ENCODE data around the gene ARID1B. TPM values are rescaled to one million over a fixed set of nuclear protein-coding genes. Genes with fewer than 3 reads are reported as not detected.

ARID1B gene
- total and polyA plus RNA-seq, 9 of the 15 experiments (the other 6 are each of a cell fraction or from before 2014, with no cell fraction given), result 12.5 to 50.5 (median 25.8) TPM

- no TSS peak for BruUV-seq (replicated peaks)
- peak overlapping the region; percentile 75 for H3K4me3 ChIP-seq
- no peak for DNase-seq (ENCODE audit: extremely low read depth in 1 of 4, low spot score in 3 of 4)
- peaks cover 7 to 8% of the 10 kb centered on the region in 2 experiments; a peak in 3 of 5 replicates for H3K4me1 ChIP-seq (replicated peaks in 1 of 2; ENCODE audit: control insufficient read depth in 2 of 2, insufficient read depth in 2 of 2, low read length in 2 of 2)
- in situ Hi-C loops (cut with MboI) (no loop called here), intact Hi-C loops (cut with micrococcal nuclease) (loop anchor here (5.0 kb wide), 2 partner anchors 69 to 99 kb away; no protein-coding TSS in a partner anchor)
- peaks cover 98% of the 10 kb centered on the region for H3K79me2 ChIP-seq (ENCODE audit: control insufficient read depth, insufficient read depth, low read length)
- peaks cover 15% of the 10 kb centered on the region; the same call in 1 of the 3 replicates for H3K36me3 ChIP-seq (ENCODE audit: control insufficient read depth, insufficient read depth, low read length)
- H3K27ac ChIP-seq (ENCODE audit: extremely low read depth, low read depth, low read length), result peak overlapping the region; percentile 52; the same call in 2 of the 3 replicates
- POLR2A ChIA-PET, result interaction anchor here (0.6 to 1.4 kb wide), 7 partner anchors 8 to 44 kb away, joined by 3 to 5 read pairs (median 4); no protein-coding TSS in a partner anchor
- H2AFZ ChIP-seq (ENCODE audit: low read depth, low read length), result no peak overlapping the region
- WGBS (ENCODE audit: insufficient coverage, low coverage, missing lambda C conversion rate), result 2% methylated on average over 2 of the region's 2 CpGs
- H3K4me2 ChIP-seq (ENCODE audit: insufficient read depth, low read length), result peak overlapping the region; percentile 66
- no peaks in the 10 kb centered on the region for H3K9me3 ChIP-seq (replicated peaks; ENCODE audit: control insufficient read depth, insufficient read depth, low read depth, low read length)
- 0 out of 3 replicates have a peak, but pooled peaks have one; percentile 0 for ATAC-seq
- CTCF ChIA-PET (ENCODE audit: low intra/inter-chr PET ratio), result no interaction called here
- no peaks in the 10 kb centered on the region for H3K27me3 ChIP-seq (ENCODE audit: control insufficient read depth in 2 of 2, insufficient read depth in 2 of 2, low read length in 2 of 2)
- peak overlapping the region in 1 of 2 experiments; percentile 95; a peak in 3 of 4 replicates for H3K9ac ChIP-seq (ENCODE audit: insufficient read depth in 1 of 2, low read depth in 2 of 2, low read length in 2 of 2)
- H4K20me1 ChIP-seq (replicated peaks; ENCODE audit: control insufficient read depth, insufficient read depth, low read length), result peaks cover 3% of the 10 kb centered on the region
- FAIRE-seq, result no peak
- H3K9me1 ChIP-seq (ENCODE audit: control insufficient read depth, insufficient read depth, low read length), result no peaks in the 10 kb centered on the region
- TF ChIP-seq DMBX1 (CRISPR knock-in tag; IDR thresholded peaks at IDR 0.05; ENCODE audit: borderline replicate concordance) (no peak), SAFB (IDR thresholded peaks at IDR 0.05; ENCODE audit: borderline replicate concordance, low read depth, low read length) (no peak), FOXA1 (IDR thresholded peaks at IDR 0.05; ENCODE audit: borderline replicate concordance) (no peak), KAT8 (IDR thresholded peaks at IDR 0.05; ENCODE audit: low read depth) (no peak), HDAC6 (IDR thresholded peaks at IDR 0.05; ENCODE audit: low read depth, low read length) (no peak), RFX7 (CRISPR knock-in tag; IDR thresholded peaks at IDR 0.05) (no peak), AFF1 (IDR thresholded peaks at IDR 0.05; ENCODE audit: low read depth in 1 of 2, partially characterized antibody in 2 of 2) (peak in 1 of 2 experiments; percentile 7), ZNF124 (CRISPR knock-in tag; IDR thresholded peaks at IDR 0.05) (no peak), ATF7 (IDR thresholded peaks at IDR 0.05) (no peak)
- TF ChIP-seq, protein P1, sequence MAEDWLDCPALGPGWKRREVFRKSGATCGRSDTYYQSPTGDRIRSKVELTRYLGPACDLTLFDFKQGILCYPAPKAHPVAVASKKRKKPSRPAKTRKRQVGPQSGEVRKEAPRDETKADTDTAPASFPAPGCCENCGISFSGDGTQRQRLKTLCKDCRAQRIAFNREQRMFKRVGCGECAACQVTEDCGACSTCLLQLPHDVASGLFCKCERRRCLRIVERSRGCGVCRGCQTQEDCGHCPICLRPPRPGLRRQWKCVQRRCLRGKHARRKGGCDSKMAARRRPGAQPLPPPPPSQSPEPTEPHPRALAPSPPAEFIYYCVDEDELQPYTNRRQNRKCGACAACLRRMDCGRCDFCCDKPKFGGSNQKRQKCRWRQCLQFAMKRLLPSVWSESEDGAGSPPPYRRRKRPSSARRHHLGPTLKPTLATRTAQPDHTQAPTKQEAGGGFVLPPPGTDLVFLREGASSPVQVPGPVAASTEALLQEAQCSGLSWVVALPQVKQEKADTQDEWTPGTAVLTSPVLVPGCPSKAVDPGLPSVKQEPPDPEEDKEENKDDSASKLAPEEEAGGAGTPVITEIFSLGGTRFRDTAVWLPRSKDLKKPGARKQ (CRISPR knock-in tag; IDR thresholded peaks at IDR 0.05), result no peak
- TF ChIP-seq, protein P2, sequence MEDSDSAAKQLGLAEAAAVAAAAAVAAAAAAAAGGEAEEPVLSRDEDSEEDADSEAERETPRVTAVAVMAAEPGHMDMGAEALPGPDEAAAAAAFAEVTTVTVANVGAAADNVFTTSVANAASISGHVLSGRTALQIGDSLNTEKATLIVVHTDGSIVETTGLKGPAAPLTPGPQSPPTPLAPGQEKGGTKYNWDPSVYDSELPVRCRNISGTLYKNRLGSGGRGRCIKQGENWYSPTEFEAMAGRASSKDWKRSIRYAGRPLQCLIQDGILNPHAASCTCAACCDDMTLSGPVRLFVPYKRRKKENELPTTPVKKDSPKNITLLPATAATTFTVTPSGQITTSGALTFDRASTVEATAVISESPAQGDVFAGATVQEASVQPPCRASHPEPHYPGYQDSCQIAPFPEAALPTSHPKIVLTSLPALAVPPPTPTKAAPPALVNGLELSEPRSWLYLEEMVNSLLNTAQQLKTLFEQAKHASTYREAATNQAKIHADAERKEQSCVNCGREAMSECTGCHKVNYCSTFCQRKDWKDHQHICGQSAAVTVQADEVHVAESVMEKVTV (CRISPR knock-in tag; IDR thresholded peaks at IDR 0.05), result 0 out of 2 replicates have a peak, but pooled peaks have one; percentile 20
- TF ChIP-seq, protein P3, sequence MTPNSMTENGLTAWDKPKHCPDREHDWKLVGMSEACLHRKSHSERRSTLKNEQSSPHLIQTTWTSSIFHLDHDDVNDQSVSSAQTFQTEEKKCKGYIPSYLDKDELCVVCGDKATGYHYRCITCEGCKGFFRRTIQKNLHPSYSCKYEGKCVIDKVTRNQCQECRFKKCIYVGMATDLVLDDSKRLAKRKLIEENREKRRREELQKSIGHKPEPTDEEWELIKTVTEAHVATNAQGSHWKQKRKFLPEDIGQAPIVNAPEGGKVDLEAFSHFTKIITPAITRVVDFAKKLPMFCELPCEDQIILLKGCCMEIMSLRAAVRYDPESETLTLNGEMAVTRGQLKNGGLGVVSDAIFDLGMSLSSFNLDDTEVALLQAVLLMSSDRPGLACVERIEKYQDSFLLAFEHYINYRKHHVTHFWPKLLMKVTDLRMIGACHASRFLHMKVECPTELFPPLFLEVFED (CRISPR knock-in tag; conservative IDR thresholded peaks at IDR 0.05), result no peak
These were observed 5.6 kb downstream of the ARID1B start for GRCh38 chr6:156782691-156783320.
